HEK293 (cell line): ENCODE results near the gene MLLT10.

Experiments
- BCL11A ChIP-seq: fragments of 450-650 bp; formaldehyde crosslinking; IDR thresholded peaks from 2 replicates; pipeline ENCODE4 v1.5.1; 2016; ENCODE audit warnings: low read depth, missing biosample characterization, missing genetic modification characterization
- KLF1 ChIP-seq: fragments of 450-650 bp; formaldehyde crosslinking; IDR thresholded peaks from 2 replicates; pipeline ENCODE4 v1.5.1; 2016; ENCODE audit warnings: missing biosample characterization, missing genetic modification characterization
- KLF16 ChIP-seq: fragments of 450-650 bp; formaldehyde crosslinking; IDR thresholded peaks from 2 replicates; pipeline ENCODE4 v1.5.1; 2017; ENCODE audit warnings: missing biosample characterization, missing genetic modification characterization
- KLF7 ChIP-seq: fragments of 450-650 bp; formaldehyde crosslinking; IDR thresholded peaks from 2 replicates; pipeline ENCODE4 v1.5.1; 2016; ENCODE audit warnings: missing biosample characterization, missing genetic modification characterization, borderline replicate concordance
- PRDM1 ChIP-seq: fragments of 450-650 bp; formaldehyde crosslinking; IDR thresholded peaks from 2 replicates; pipeline ENCODE4; 2016; ENCODE audit warnings: missing biosample characterization, missing genetic modification characterization
- SCRT1 ChIP-seq: fragments of 450-650 bp; formaldehyde crosslinking; IDR thresholded peaks from 2 replicates; pipeline ENCODE4 v1.5.1; 2016; ENCODE audit warnings: missing biosample characterization, missing genetic modification characterization, borderline replicate concordance
- TCF7L2 ChIP-seq: IDR thresholded peaks from 2 replicates; pipeline ENCODE4 v1.6.1; 2011; ENCODE audit warnings: low read depth, mild to moderate bottlenecking, inconsistent platforms, low read length, moderate library complexity, borderline replicate concordance
- TRIM28 ChIP-seq: IDR thresholded peaks from 2 replicates; pipeline ENCODE4 v1.6.1; 2011; ENCODE audit warnings: low read length, control low read depth, borderline replicate concordance
- WT1 ChIP-seq: fragments of 450-650 bp; formaldehyde crosslinking; IDR thresholded peaks from 2 replicates; pipeline ENCODE4 v1.5.1; 2016; ENCODE audit warnings: missing biosample characterization, missing genetic modification characterization
- YY1 ChIP-seq: fragments of 450-650 bp; formaldehyde crosslinking; IDR thresholded peaks from 2 replicates; pipeline ENCODE4 v1.5.1; 2018; ENCODE audit warnings: missing biosample characterization, missing genetic modification characterization
- ZFP69B ChIP-seq: fragments of 450-650 bp; formaldehyde crosslinking; IDR thresholded peaks from 2 replicates; pipeline ENCODE4 v1.5.1; 2016; ENCODE audit warnings: missing biosample characterization, missing genetic modification characterization
- ZNF24 ChIP-seq: fragments of 450-650 bp; formaldehyde crosslinking; IDR thresholded peaks from 2 replicates; pipeline ENCODE4 v1.5.1; 2016; ENCODE audit warnings: missing biosample characterization, missing genetic modification characterization
- ZNF292 ChIP-seq: fragments of 450-650 bp; formaldehyde crosslinking; IDR thresholded peaks from 2 replicates; pipeline ENCODE4 v1.5.1; 2016; ENCODE audit warnings: low read depth, missing biosample characterization, missing genetic modification characterization, borderline replicate concordance
- ZNF341 ChIP-seq: fragments of 450-650 bp; formaldehyde crosslinking; IDR thresholded peaks from 2 replicates; pipeline ENCODE4; 2016; ENCODE audit warnings: low read depth, missing biosample characterization, missing genetic modification characterization
- ZNF391 ChIP-seq: fragments of 450-650 bp; formaldehyde crosslinking; IDR thresholded peaks from 2 replicates; pipeline ENCODE4 v1.5.1; 2016; ENCODE audit warnings: low read depth, missing biosample characterization, missing genetic modification characterization, borderline replicate concordance
- ZNF501 ChIP-seq: fragments of 450-650 bp; formaldehyde crosslinking; IDR thresholded peaks from 2 replicates; pipeline ENCODE4 v1.5.1; 2016; ENCODE audit warnings: missing biosample characterization, missing genetic modification characterization
- ZNF677 ChIP-seq: fragments of 450-650 bp; IDR thresholded peaks from 2 replicates; pipeline ENCODE4 v1.5.0; 2018; ENCODE audit warnings: missing biosample characterization, mild to moderate bottlenecking, missing genetic modification characterization, moderate library complexity
- ZNF776 ChIP-seq: fragments of 450-650 bp; formaldehyde crosslinking; IDR thresholded peaks from 2 replicates; pipeline ENCODE4 v1.5.0; 2017; ENCODE audit warnings: missing biosample characterization, missing genetic modification characterization, borderline replicate concordance
- TF ChIP-seq, protein P1 (sequence below): fragments of 450-650 bp; formaldehyde crosslinking; IDR thresholded peaks from 2 replicates; pipeline ENCODE4 v1.5.1; 2017; ENCODE audit warnings: missing biosample characterization, missing genetic modification characterization
- TF ChIP-seq, protein P2 (sequence below): fragments of 450-650 bp; formaldehyde crosslinking; IDR thresholded peaks from 2 replicates; pipeline ENCODE4 v1.5.1; 2017; ENCODE audit warnings: missing biosample characterization, missing genetic modification characterization
- TF ChIP-seq, protein P3 (sequence below): fragments of 450-650 bp; formaldehyde crosslinking; conservative IDR thresholded peaks from 2 replicates; pipeline ENCODE4 v1.5.1; 2016; ENCODE audit warnings: low read depth, missing biosample characterization, missing genetic modification characterization
- TF ChIP-seq, protein P4 (sequence below): fragments of 450-650 bp; formaldehyde crosslinking; IDR thresholded peaks from 2 replicates; pipeline ENCODE4 v1.5.1; 2016; ENCODE audit warnings: missing biosample characterization, missing genetic modification characterization, low read depth
- TF ChIP-seq, protein P5 (sequence below): fragments of 450-650 bp; formaldehyde crosslinking; conservative IDR thresholded peaks from 2 replicates; pipeline ENCODE4 v1.5.1; 2016; ENCODE audit warnings: low read depth, missing biosample characterization, missing genetic modification characterization
- TF ChIP-seq, protein P6 (sequence below): fragments of 450-650 bp; formaldehyde crosslinking; IDR thresholded peaks from 2 replicates; pipeline ENCODE4 v1.5.1; 2016; ENCODE audit warnings: missing biosample characterization, missing genetic modification characterization

The MLLT10 gene

DNA sequence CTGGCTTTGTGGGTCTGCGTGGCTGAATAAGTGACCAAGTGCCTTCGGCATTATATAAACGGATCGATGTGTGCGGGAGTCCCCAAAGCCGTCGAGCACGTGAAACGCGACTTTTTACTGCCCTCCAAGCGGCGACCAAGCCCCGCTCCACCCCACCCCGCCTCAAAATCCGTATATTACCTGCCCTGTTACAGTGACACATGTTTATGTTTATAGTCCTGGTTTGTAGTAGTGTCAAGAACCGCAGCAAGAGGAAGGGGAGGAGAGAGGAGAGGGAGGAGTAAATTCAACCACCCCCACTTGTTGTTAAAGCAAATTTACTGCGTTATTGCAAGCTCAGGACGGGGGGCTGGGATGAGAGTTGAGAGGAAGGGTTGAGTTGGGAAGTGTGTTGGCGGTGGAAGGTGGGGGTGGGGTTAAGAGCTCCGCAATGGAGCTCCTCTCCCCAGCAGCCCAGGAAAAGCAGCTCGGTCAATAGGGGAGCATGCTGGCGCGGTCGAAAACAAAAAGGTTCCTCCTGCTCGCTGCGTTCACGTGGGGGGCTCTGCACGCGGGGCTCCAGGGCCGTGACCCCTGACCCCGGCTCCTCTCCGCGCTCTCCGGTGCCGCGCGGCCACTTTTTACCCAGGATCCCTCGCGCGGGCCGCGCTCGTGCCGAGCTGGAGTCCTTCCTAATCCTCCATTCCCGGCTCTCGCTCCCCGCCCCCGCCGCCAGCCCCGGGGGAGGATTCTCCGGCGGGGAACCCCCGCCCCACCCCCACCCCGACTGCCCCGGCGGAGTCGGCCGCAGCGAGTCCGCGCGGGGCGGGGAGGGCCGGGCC is 8.5 kb upstream of the MLLT10 start, which contains the start of gene SKIDA1 (continued):
- TF ChIP-seq, protein P1, sequence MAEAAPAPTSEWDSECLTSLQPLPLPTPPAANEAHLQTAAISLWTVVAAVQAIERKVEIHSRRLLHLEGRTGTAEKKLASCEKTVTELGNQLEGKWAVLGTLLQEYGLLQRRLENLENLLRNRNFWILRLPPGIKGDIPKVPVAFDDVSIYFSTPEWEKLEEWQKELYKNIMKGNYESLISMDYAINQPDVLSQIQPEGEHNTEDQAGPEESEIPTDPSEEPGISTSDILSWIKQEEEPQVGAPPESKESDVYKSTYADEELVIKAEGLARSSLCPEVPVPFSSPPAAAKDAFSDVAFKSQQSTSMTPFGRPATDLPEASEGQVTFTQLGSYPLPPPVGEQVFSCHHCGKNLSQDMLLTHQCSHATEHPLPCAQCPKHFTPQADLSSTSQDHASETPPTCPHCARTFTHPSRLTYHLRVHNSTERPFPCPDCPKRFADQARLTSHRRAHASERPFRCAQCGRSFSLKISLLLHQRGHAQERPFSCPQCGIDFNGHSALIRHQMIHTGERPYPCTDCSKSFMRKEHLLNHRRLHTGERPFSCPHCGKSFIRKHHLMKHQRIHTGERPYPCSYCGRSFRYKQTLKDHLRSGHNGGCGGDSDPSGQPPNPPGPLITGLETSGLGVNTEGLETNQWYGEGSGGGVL (tag by site-specific recombination) = peak; percentile 98
- peak; percentile 94 for TF ChIP-seq ZNF24 (tag by site-specific recombination)
- peak; percentile 28 for TF ChIP-seq PRDM1 (tag by site-specific recombination)
- TF ChIP-seq WT1 (tag by site-specific recombination) = peak; percentile 96
- TF ChIP-seq ZNF776 = no peak
- peak; percentile 100 for TF ChIP-seq BCL11A
- peak; percentile 100 for TF ChIP-seq SCRT1 (tag by site-specific recombination)
- TF ChIP-seq, protein P2, sequence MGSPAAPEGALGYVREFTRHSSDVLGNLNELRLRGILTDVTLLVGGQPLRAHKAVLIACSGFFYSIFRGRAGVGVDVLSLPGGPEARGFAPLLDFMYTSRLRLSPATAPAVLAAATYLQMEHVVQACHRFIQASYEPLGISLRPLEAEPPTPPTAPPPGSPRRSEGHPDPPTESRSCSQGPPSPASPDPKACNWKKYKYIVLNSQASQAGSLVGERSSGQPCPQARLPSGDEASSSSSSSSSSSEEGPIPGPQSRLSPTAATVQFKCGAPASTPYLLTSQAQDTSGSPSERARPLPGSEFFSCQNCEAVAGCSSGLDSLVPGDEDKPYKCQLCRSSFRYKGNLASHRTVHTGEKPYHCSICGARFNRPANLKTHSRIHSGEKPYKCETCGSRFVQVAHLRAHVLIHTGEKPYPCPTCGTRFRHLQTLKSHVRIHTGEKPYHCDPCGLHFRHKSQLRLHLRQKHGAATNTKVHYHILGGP (tag by site-specific recombination) = no peak
- TF ChIP-seq KLF16 (tag by site-specific recombination) = peak; percentile 83
- TF ChIP-seq, protein P3, sequence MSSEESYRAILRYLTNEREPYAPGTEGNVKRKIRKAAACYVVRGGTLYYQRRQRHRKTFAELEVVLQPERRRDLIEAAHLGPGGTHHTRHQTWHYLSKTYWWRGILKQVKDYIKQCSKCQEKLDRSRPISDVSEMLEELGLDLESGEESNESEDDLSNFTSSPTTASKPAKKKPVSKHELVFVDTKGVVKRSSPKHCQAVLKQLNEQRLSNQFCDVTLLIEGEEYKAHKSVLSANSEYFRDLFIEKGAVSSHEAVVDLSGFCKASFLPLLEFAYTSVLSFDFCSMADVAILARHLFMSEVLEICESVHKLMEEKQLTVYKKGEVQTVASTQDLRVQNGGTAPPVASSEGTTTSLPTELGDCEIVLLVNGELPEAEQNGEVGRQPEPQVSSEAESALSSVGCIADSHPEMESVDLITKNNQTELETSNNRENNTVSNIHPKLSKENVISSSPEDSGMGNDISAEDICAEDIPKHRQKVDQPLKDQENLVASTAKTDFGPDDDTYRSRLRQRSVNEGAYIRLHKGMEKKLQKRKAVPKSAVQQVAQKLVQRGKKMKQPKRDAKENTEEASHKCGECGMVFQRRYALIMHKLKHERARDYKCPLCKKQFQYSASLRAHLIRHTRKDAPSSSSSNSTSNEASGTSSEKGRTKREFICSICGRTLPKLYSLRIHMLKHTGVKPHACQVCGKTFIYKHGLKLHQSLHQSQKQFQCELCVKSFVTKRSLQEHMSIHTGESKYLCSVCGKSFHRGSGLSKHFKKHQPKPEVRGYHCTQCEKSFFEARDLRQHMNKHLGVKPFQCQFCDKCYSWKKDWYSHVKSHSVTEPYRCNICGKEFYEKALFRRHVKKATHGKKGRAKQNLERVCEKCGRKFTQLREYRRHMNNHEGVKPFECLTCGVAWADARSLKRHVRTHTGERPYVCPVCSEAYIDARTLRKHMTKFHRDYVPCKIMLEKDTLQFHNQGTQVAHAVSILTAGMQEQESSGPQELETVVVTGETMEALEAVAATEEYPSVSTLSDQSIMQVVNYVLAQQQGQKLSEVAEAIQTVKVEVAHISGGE (tag by site-specific recombination) = peak; percentile 52
- TF ChIP-seq, protein P4, sequence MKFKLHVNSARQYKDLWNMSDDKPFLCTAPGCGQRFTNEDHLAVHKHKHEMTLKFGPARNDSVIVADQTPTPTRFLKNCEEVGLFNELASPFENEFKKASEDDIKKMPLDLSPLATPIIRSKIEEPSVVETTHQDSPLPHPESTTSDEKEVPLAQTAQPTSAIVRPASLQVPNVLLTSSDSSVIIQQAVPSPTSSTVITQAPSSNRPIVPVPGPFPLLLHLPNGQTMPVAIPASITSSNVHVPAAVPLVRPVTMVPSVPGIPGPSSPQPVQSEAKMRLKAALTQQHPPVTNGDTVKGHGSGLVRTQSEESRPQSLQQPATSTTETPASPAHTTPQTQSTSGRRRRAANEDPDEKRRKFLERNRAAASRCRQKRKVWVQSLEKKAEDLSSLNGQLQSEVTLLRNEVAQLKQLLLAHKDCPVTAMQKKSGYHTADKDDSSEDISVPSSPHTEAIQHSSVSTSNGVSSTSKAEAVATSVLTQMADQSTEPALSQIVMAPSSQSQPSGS = no peak
- TF ChIP-seq KLF7 (tag by site-specific recombination) = peak; percentile 96
- no peak for TF ChIP-seq ZNF677 (tag by site-specific recombination)
- TF ChIP-seq TCF7L2 = peak; percentile 73
- TF ChIP-seq, protein P5, sequence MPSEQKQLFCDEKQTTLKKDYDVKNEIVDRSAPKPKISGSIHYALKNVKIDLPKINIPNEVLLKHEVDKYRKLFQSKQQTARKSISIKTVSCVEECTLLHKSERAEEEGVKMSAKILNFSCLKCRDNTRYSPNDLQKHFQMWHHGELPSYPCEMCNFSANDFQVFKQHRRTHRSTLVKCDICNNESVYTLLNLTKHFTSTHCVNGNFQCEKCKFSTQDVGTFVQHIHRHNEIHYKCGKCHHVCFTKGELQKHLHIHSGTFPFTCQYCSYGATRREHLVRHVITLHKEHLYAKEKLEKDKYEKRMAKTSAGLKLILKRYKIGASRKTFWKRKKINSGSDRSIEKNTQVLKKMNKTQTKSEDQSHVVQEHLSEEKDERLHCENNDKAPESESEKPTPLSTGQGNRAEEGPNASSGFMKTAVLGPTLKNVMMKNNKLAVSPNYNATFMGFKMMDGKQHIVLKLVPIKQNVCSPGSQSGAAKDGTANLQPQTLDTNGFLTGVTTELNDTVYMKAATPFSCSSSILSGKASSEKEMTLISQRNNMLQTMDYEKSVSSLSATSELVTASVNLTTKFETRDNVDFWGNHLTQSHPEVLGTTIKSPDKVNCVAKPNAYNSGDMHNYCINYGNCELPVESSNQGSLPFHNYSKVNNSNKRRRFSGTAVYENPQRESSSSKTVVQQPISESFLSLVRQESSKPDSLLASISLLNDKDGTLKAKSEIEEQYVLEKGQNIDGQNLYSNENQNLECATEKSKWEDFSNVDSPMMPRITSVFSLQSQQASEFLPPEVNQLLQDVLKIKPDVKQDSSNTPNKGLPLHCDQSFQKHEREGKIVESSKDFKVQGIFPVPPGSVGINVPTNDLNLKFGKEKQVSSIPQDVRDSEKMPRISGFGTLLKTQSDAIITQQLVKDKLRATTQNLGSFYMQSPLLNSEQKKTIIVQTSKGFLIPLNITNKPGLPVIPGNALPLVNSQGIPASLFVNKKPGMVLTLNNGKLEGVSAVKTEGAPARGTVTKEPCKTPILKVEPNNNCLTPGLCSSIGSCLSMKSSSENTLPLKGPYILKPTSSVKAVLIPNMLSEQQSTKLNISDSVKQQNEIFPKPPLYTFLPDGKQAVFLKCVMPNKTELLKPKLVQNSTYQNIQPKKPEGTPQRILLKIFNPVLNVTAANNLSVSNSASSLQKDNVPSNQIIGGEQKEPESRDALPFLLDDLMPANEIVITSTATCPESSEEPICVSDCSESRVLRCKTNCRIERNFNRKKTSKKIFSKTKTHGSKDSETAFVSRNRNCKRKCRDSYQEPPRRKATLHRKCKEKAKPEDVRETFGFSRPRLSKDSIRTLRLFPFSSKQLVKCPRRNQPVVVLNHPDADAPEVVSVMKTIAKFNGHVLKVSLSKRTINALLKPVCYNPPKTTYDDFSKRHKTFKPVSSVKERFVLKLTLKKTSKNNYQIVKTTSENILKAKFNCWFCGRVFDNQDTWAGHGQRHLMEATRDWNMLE (tag by site-specific recombination) = peak; percentile 38; the same call in 1 of the 2 replicates
- TF ChIP-seq ZNF341 (tag by site-specific recombination) = peak; percentile 83
- peak; percentile 67; the same call in 1 of the 2 replicates for TF ChIP-seq TRIM28
- TF ChIP-seq ZFP69B (tag by site-specific recombination) = peak; percentile 72
- TF ChIP-seq ZNF501 (tag by site-specific recombination) = peak; percentile 89; the same call in 1 of the 2 replicates
- no peak for TF ChIP-seq ZNF292
- peak; percentile 91 for TF ChIP-seq ZNF391 (tag by site-specific recombination)
- TF ChIP-seq KLF1 = peak; percentile 99
- TF ChIP-seq, protein P6, sequence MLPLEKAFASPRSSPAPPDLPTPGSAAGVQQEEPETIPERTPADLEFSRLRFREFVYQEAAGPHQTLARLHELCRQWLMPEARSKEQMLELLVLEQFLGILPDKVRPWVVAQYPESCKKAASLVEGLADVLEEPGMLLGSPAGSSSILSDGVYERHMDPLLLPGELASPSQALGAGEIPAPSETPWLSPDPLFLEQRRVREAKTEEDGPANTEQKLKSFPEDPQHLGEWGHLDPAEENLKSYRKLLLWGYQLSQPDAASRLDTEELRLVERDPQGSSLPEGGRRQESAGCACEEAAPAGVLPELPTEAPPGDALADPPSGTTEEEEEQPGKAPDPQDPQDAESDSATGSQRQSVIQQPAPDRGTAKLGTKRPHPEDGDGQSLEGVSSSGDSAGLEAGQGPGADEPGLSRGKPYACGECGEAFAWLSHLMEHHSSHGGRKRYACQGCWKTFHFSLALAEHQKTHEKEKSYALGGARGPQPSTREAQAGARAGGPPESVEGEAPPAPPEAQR (tag by site-specific recombination) = peak; percentile 21; the same call in 1 of the 2 replicates
- peak; percentile 60 for TF ChIP-seq YY1 (tag by site-specific recombination)
